SK-N-MC (cell line): Measurements from ENCODE around the gene TGOLN2.
"Not testable (repeated sequence)": the region's sequence is repeated elsewhere in the genome, so short reads cannot be mapped to it uniquely, and the experiment has no call there.

ENCODE experiments used
- DNase-seq: peaks from one replicate; pipeline ENCODE4 v3.0.0-alpha.2; 2011; ENCODE audit warnings: low read depth, low spot score
- H3K27ac ChIP-seq: fragments of 200-600 bp; sonication (generic); 2 replicates; pipeline ENCODE4 v1.5.1; 2016; ENCODE audit warnings: mixed run types
- H3K36me3 ChIP-seq: fragments of 200-600 bp; sonication (generic); 2 replicates; pipeline ENCODE4 v1.6.1; 2017; ENCODE audit warnings: antibody characterized with exemption, low read length, mixed read lengths; ENCODE audit not compliant: insufficient read depth
- H3K4me3 ChIP-seq: fragments of 200-600 bp; sonication (generic); 2 replicates; pipeline ENCODE4 v1.5.1; 2016
- H3K9ac ChIP-seq: fragments of 200-600 bp; sonication (generic); 2 replicates; pipeline ENCODE4 v1.8.0; 2017; ENCODE audit warnings: mixed run types, mixed read lengths; ENCODE audit not compliant: insufficient read length
- H3K9me3 ChIP-seq: fragments of 200-600 bp; sonication (generic); 2 replicates; pipeline ENCODE4 v1.6.1; 2017; ENCODE audit warnings: low read depth, mild to moderate bottlenecking, antibody characterized with exemption, low read length, moderate library complexity, mixed read lengths
- EZH2 ChIP-seq: fragments of 200-600 bp; sonication (generic); IDR thresholded peaks from one replicate; pipeline ENCODE4 v1.6.1; 2017; ENCODE audit warnings: antibody characterized with exemption
- FOXP2 ChIP-seq: optimal IDR thresholded peaks from 2 replicates; pipeline ENCODE3; 2011; ENCODE audit warnings: mild to moderate bottlenecking, moderate library complexity; ENCODE audit not compliant: insufficient read depth; ENCODE audit errors: extremely low read length, control extremely low read depth
- POLR2AphosphoS5 ChIP-seq: IDR thresholded peaks from 2 replicates; pipeline ENCODE4 v1.6.1; 2012; ENCODE audit warnings: mild to moderate bottlenecking, low read depth, low read length, borderline replicate concordance

Gene TGOLN2

DNA sequence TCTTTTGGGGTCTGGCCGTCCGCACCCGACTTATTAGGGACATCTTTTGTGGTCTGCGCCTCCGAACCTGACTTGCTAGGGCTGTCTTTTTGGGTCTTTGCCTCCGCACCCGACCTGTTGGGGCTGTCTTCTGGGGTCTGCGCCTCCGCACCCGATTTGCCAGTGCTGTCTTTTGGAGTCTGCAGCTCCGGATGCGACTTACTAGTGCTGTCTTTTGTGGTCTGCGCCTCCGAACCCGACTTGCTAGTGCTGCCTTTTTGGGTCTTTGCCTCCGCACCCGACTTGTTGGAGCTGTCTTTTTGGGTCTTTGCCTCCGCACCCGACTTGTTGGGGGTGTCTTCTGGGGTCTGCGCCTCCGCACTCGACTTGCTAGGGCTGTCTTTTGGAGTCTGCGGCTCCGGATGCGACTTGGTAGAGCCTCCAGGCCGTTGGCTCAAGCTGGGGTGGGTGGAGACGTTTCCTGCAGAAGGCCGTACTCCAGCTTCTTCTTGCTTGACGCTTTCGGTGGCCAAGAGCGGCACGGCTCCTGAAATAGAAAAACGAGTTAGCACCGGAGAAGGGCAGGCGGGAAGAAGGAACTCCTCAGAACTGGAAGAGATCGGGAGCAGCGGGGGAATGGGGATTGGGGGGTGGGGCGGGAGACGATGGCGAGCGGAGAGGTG lies 498 bp downstream of the TGOLN2 start:
- no peak for DNase-seq
- TF ChIP-seq POLR2AphosphoS5 (no peak), FOXP2 (no peak), EZH2 (no peak)
- Histone ChIP-seq H3K9me3 (no peaks in the 10 kb centered on the region), H3K27ac (no peak overlapping the region), H3K9ac (peak overlapping the region; percentile 91), H3K36me3 (peaks cover 44% of the 10 kb centered on the region), H3K4me3 (peak overlapping the region; percentile 84)

DNA sequence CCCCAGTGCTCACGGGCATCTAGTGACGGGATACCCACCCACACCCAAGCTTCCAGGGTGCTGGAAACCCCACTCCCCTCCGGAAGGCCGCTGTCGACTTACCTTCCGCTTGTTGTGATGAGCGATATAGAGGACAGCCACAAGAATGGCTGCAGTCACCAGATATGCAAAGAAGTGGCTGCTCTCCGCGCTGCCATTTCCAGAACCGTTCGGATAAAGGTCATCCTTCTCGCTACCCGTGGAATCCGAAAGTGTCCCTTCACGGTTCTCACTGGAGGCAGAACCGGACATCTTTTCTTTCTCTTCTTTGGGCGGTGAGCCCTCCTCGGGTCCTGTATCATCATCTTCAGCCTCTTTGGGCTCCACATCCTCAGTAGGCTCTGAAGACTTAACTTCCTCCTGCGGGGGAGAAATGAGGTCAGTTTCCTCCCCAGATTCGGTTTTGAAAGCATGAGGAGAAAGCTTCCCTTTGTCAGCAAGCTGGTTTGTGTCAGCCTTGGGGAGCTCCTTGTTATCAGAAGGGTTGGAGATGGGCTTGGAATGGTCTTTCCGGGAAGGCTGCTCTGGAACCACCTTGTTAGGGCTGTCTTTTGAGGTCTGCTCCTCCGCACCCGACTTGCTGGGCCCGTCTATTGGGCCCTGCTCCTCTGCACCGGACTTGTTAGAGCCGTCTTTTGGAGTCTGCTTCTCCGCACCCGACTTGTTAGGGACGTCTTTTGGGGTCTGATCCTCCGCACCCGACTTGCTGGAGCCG lies 1.2 kb downstream of the TGOLN2 start:
- peak overlapping the region; percentile 84 for H3K4me3 ChIP-seq
- TF ChIP-seq FOXP2 (no peak), EZH2 (no peak), POLR2AphosphoS5 (no peak)
- H3K27ac ChIP-seq, result no peak overlapping the region
- peak overlapping the region; percentile 91 for H3K9ac ChIP-seq
- H3K9me3 ChIP-seq, result no peaks in the 10 kb centered on the region
- H3K36me3 ChIP-seq, result peaks cover 51% of the 10 kb centered on the region
- DNase-seq, result no peak

DNA sequence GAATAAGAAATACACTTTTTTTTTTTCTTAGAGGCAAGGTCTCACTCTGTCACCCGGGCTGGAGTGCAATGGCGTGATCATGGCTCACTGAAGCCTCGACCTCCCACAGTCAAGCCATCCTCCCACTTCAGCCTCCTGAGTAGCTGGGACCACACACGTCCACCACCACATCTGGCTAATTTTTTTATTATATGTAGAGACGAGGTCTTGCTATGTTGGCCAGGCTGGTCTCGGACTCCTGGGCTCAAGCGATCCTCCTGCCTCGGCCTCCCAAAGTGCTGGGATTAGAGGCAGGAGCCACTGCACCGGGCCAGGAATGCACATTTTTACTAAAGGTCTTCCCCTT lies 2.4 kb downstream of the TGOLN2 start:
- H3K4me3 ChIP-seq, result peak overlapping the region; percentile 84
- no peak for DNase-seq
- TF ChIP-seq POLR2AphosphoS5 (no peak), FOXP2 (no peak), EZH2 (no peak)
- H3K9ac ChIP-seq, result peak overlapping the region; percentile 91
- H3K27ac ChIP-seq, result no peak overlapping the region
- H3K9me3 ChIP-seq, result no peaks in the 10 kb centered on the region
- H3K36me3 ChIP-seq, result peaks cover 61% of the 10 kb centered on the region

DNA sequence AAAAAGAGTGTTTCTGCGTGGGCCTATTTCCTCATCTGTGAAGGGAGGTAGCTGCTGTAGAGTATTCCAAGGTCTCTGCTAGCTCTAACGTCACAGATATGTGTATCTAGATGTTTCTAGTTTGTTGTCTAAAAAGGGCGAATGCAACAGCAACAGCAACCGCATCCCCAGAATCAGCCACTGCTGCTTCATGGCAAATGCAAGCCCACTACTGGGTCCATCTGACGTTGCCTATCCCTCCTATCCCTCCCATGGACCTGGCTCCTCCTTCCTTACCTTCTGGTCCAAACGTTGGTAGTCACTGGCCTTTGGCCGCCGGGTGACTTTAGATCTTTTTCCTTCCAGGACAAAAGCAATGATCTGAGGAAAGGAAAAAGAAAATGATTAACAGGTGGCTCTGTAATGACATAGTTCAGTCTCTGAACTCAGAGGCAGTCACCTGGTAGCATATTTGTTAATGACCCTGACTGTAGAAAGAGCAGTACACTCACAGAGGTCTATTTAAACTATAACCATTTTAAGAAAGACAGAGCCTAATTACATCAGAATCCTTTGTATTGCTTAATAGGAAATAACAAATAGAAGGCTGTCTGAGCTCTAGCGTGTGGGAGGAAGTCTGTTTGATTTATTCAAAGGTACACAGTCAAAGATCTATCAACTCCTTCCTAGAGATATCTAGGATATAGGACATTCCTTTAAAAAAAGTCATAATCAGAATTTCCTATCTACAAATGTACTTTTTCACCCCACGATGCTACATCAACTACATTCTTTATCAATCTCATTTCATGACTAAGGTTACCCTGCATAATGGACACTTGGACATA lies 2.9 kb downstream of the TGOLN2 start:
- peak overlapping the region; percentile 13 for H3K9ac ChIP-seq
- H3K9me3 ChIP-seq, result no peaks in the 10 kb centered on the region
- peaks cover 62% of the 10 kb centered on the region for H3K36me3 ChIP-seq
- TF ChIP-seq FOXP2, result no peak
- TF ChIP-seq POLR2AphosphoS5, result no peak
- TF ChIP-seq EZH2, result no peak
- H3K27ac ChIP-seq, result no peak overlapping the region
- DNase-seq, result no peak
- H3K4me3 ChIP-seq, result peak overlapping the region; percentile 84

DNA sequence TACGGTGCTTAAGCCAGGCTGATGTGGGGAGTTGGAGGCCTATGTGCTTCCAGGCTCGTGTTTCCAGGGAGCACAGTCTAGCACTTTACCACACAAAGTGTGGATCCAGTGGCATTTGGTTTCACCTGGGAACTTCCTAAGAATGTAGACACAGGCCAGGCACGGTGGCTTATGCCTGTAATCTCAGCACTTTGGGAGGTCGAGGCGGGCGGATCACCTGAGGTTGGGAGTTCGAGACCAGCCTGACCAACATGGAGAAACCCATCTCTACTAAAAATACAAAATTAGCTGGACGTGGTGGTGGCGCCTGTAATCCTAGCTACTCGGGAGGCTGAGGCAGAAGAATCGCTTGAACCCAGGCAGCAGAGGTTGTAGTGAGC lies 3.8 kb downstream of the TGOLN2 start:
- H3K4me3 ChIP-seq, H3K9me3 ChIP-seq, H3K27ac ChIP-seq, DNase-seq, H3K9ac ChIP-seq: not testable (repeated sequence)
- peaks cover 62% of the 10 kb centered on the region for H3K36me3 ChIP-seq

DNA sequence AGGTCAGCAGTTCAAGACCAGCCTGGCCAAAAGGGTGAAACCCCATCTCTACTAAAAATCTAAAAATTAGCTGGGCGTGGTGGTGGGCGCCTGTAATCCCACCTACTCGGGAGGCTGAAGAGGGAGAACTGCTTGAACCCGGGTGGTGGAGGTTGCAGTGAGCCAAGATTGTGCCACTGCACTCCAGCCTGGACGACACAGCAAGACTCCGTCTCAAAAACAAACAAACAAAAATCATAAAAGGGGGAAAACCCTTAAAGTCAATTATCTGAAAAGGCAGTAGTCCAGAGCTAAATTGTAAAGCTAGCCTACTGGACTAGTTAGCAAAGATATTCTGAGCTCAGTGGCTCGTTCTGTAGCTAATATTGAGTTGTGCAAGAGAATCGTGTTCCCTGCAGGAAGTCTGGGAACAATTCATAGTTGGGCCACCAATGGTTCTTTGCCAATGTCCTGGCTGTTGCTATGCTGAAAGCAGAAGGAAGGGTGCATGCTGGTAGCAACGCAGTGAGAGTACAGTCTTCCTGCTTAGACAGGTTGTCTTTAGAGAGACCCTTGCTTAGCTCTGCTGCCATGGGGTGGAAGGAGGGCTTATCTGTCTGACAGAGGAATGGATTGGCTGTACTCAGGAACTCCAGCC lies 4.3 kb downstream of the TGOLN2 start:
- TF ChIP-seq POLR2AphosphoS5 (no peak), EZH2 (no peak), FOXP2 (no peak)
- DNase-seq, result no peak
- Histone ChIP-seq H3K27ac (no peak overlapping the region), H3K9me3 (no peaks in the 10 kb centered on the region), H3K36me3 (peaks cover 67% of the 10 kb centered on the region), H3K9ac (no peak overlapping the region), H3K4me3 (no peak overlapping the region)

DNA sequence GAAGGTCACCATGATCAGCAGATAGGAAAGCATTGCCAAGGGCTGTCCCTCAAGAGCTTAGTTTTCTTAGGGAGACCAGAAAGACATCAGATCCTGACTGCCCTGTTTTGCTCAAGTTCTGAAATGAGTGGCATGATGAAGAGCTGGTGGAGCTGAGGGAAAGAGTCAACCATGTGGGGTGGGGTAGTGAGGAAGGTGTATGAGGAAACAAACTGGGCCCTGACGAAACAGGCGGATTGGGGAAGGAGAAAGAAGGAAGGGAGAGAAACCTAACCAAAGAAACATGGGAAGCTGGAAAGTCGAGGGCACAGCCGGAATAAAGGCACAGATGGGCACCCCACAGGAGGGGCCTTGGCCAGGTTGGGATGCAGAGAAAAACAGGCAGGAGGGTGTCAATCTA lies 8.0 kb downstream of the TGOLN2 start:
- Histone ChIP-seq H3K9me3 (no peaks in the 10 kb centered on the region), H3K4me3 (no peak overlapping the region), H3K36me3 (peaks cover 56% of the 10 kb centered on the region), H3K27ac (no peak overlapping the region), H3K9ac (no peak overlapping the region)
- no peak for TF ChIP-seq EZH2
- TF ChIP-seq POLR2AphosphoS5, result no peak
- no peak for TF ChIP-seq FOXP2
- DNase-seq, result no peak

DNA sequence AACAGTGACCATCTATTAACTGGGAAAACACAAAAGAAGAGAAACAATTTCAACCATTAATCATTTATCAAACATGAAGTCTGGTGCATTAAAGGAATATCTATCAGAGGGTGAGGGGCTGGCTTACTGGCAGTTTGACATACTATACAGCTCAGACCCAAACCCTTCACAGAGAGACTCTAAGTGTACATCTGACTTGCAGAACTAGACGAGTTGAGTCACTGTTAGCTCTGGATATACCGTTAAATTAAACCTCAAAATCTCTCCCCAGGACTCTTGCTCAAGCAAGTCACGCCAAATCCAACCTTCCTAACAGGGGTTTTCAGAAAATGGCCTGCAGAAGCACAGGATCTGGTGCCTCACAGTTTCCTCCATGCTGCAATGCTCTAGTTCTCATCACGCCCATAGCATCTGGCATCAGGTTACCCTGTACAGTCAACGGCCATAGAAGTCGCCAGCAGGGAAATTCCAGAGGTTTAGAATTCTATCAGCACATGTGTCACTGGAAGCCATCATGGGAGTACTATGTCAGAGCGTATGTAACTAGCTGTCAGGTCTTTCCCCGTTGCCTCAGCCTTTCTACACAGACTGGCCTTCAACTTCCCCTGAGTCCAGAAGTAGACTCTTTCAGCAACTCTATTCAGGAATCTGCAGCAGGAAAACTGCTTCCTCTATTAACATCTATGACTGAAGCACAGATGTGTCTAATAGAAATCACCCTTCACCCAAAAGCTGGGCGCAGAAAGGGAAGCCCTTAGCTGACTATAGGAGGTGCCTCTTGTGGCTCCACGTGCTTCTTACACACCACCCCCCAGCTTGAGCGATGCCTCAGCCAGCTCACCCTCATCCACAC lies 9.3 kb downstream of the TGOLN2 start:
- peaks cover 43% of the 10 kb centered on the region for H3K36me3 ChIP-seq
- TF ChIP-seq POLR2AphosphoS5 (no peak), EZH2 (no peak), FOXP2 (no peak)

DNA sequence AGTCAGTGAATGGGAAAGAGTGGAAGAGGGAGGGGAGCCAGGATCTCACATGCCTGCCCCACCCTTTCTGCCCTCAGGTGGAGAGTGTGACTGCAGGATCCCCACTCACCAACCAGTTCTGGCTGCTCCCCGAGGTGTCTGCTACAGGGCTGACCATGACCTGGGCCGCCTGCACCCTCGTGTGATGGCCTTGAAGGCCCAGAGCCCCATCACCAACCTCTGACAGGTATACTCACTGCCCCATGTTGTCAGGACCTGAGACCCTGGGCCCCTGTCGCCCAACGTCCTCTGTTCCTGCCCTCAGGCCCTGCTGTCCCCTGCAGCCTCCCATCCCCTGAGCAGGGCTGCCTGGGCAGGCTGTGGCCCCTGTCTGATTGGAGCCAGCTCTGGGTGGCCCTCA lies 11.9 kb downstream of the TGOLN2 start:
- H3K36me3 ChIP-seq, result peaks cover 19% of the 10 kb centered on the region
- not testable (repeated sequence) for H3K4me3 ChIP-seq, H3K27ac ChIP-seq, H3K9ac ChIP-seq, H3K9me3 ChIP-seq, DNase-seq

More for the DNA sequence above, 9.3 kb downstream of the TGOLN2 start:
- no peak for DNase-seq
- Histone ChIP-seq H3K27ac (no peak overlapping the region), H3K9me3 (no peaks in the 10 kb centered on the region), H3K4me3 (no peak overlapping the region), H3K9ac (no peak overlapping the region)
